GM18520 (cell line): ENCODE data around the gene TMEM258.

Source experiments
- ATAC-seq: cut with Tn5 transposase; IDR thresholded peaks from one replicate; pipeline ENCODE4 v1.9.1; 2021; ENCODE audit not compliant: unreplicated experiment

TMEM258 gene

GRCh38 chr11:61762223-61762615 is 30.2 kb downstream of the TMEM258 start:
- no peak for ATAC-seq

- ATAC-seq, result no peak
Measured at GRCh38 chr11:61761440-61762222, 30.8 kb downstream of the TMEM258 start.

GRCh38 chr11:61760946-61761345 is 31.5 kb downstream of the TMEM258 start:
- no peak for ATAC-seq

- no peak for ATAC-seq
Measured at GRCh38 chr11:61757213-61757862, 35.1 kb downstream of the TMEM258 start.

GRCh38 chr11:61756452-61757212 is 35.8 kb downstream of the TMEM258 start:
- ATAC-seq, result no peak

- ATAC-seq, result no peak
Measured at GRCh38 chr11:61756147-61756451, 36.3 kb downstream of the TMEM258 start.

- ATAC-seq, result no peak
Measured at GRCh38 chr11:61754534-61755482, 37.6 kb downstream of the TMEM258 start.

- ATAC-seq, result no peak
Measured at GRCh38 chr11:61753672-61754071, 38.7 kb downstream of the TMEM258 start.

GRCh38 chr11:61752925-61753521 is 39.4 kb downstream of the TMEM258 start:
- no peak for ATAC-seq

GRCh38 chr11:61752117-61752924 is 40.1 kb downstream of the TMEM258 start, which contains the start of gene MYRF:
MYRF (plus strand) TSS chr11:61752636; CDS start chr11:61752745, 109 bp downstream.
- ATAC-seq, result no peak

GRCh38 chr11:61751384-61751783 is 41.0 kb downstream of the TMEM258 start:
- no peak for ATAC-seq

- ATAC-seq, result no peak
Measured at GRCh38 chr11:61750631-61751273, 41.6 kb downstream of the TMEM258 start.

GRCh38 chr11:61749591-61750217 is 42.7 kb downstream of the TMEM258 start:
- ATAC-seq, result no peak

GRCh38 chr11:61747967-61748285 is 44.5 kb downstream of the TMEM258 start:
- ATAC-seq, result no peak

- no peak for ATAC-seq
Measured at GRCh38 chr11:61747192-61747966, 45.0 kb downstream of the TMEM258 start.

- ATAC-seq, result no peak
Measured at GRCh38 chr11:61746442-61747191, 45.8 kb downstream of the TMEM258 start.

- no peak for ATAC-seq
Measured at GRCh38 chr11:61745781-61746441, 46.5 kb downstream of the TMEM258 start.
